Heart left ventricle (tissue), 16 donors: ENCODE results near the gene PDE4DIP. TPM values are rescaled to one million over a fixed set of nuclear protein-coding genes. Genes with fewer than 3 reads are reported as not detected.
"Not testable (repeated sequence)": the region's sequence is repeated elsewhere in the genome, so short reads cannot be mapped to it uniquely, and the experiment has no call there.

Experiments used
- ATAC-seq, 4 donors: fragments of 200-7000 bp; cut with Tn5 transposase; one replicate each; pipeline ENCODE4 v1.9.1; 2020 to 2022; ENCODE audit warnings: moderate library complexity in 4 of 4, mild to moderate bottlenecking in 3 of 4, moderate number of reproducible peaks in 1 of 4
- DNase-seq, 5 donors: peaks; one replicate each; pipeline ENCODE4 v3.0.0-alpha.2; 2020
- H3K27ac ChIP-seq, 12 donors: fragments of 200-600 bp; sonication (generic) in 4 of 12; one replicate each; pipeline versions ENCODE4 v1.5.0 to v1.8.0; 2016 to 2022; ENCODE audit warnings: mild to moderate bottlenecking in 2 of 12
- H3K27me3 ChIP-seq, 9 donors: fragments of 200-600 bp; sonication (generic) in 2 of 9; one replicate each; pipeline versions ENCODE4 v1.5.1 to v1.8.0; 2016 to 2022; ENCODE audit warnings: mild to moderate bottlenecking in 3 of 9
- H3K36me3 ChIP-seq, 9 donors: fragments of 200-600 bp; sonication (generic) in 2 of 9; one replicate each; pipeline versions ENCODE4 v1.5.0 to v1.8.0; 2018 to 2022; ENCODE audit warnings: mild to moderate bottlenecking in 2 of 9
- H3K4me1 ChIP-seq, 12 donors: fragments of 200-600 bp; sonication (generic) in 4 of 12; one replicate each; pipeline versions ENCODE4 v1.5.0 to v1.8.0; 2016 to 2022; ENCODE audit warnings: mild to moderate bottlenecking in 3 of 12
- H3K4me3 ChIP-seq, 12 donors: fragments of 200-600 bp; sonication (generic) in 4 of 12; one replicate each; pipeline versions ENCODE4 v1.5.0 to v1.8.0; 2017 to 2022; ENCODE audit warnings: mild to moderate bottlenecking in 9 of 12, moderate library complexity in 4 of 12
- H3K9me3 ChIP-seq, 12 donors: fragments of 200-600 bp; sonication (generic) in 4 of 12; one replicate each; pipeline versions ENCODE4 v1.5.0 to v1.8.0; 2016 to 2022; ENCODE audit warnings: mild to moderate bottlenecking in 1 of 12
- CTCF ChIP-seq, 12 donors: fragments of 200-600 bp; sonication (generic) in 4 of 12; IDR thresholded peaks; one replicate each; pipeline versions ENCODE4 v1.5.0 to v1.8.0; 2018 to 2022; ENCODE audit warnings: antibody characterized with exemption in 12 of 12, mild to moderate bottlenecking in 5 of 12
- WGBS, 4 donors: extraction: QIAGEN DNeasy Blood & Tissue Kit in 2 of 4; methylation state at CpG; one replicate each; pipeline versions ENCODE4 v1.1.5 to v1.1.7; 2013 to 2018; 5-methylcytosine and 5-hydroxymethylcytosine counted together
- intact Hi-C, 10 donors: fragments of 100-400 bp; cut with DNase I; formaldehyde crosslinking; loops; one replicate each; pipeline versions ENCODE4 v1.11.1 to v1.14.2; 2022
- polyA plus RNA-seq, 2 donors: library from polyadenylated mRNA; stranded (reverse); fragments of 200-250 nt; gene quantifications; one replicate each; pipeline ENCODE4 v1.2.3, GENCODE V29; 2013
- total RNA-seq, 9 donors: library from RNA; depleted of rRNA in 2 of 9; stranded (reverse); fragments of >200 nt in 2 of 9; fragmentation: NEBNext Ultra II Directional in 3 of 9; extraction: Animal tissue kit (Norgen Biotek cat#: 25700) in 3 of 9; gene quantifications; one replicate each; pipeline versions ENCODE4 v1.1.0 to v1.2.4, GENCODE V29; 2016 to 2023
- donor health status: ischemic (EF 13 %, LVEDD 7.1; RV severe dilation, severe dysfunction).
- donor health status: healthy with polysubstance abuse.
- donor health status: DM: no; HTN: yes; CAD: no.
- donor health status: DM: no; HTN: no; CAD: no.
- donor health status: ischemic (EF 25% LVEDD 6.9; RV normal size, moderate dysfunction).
- donor health status: ischemic (EF 25% LVEDD 5.7; RV mildly dilated, moderate dysfunction).
- donor health status: healthy.
- donor health status: DM: yes; HTN: yes; CAD: no.
- donor health status: ischemic (EF 35%, LVEDD 5.7; RV mildly dilated, moderate dysfunction).
- donor health status: nonischemic (EF 11% LVEDD 7.7; RV severe dilation, severe dysfunction).
- donor health status: DM: yes; HTN: yes; CAD: no.
- donor health status: PGD.
- donor health status: ischemic (EF 29% LVEDD 5.4; RV normal size, mild dysfunction).
- donor health status: nonischemic (EF 23%, LVEDD 6.1; RV moderate dilation, normal function).

The PDE4DIP gene
- total and polyA plus RNA-seq, 11 donors: 614 to 2,892 (median 2,218) TPM

- WGBS, 4 donors: 80 to 86% (median 83%) methylated on average over 2 of the region's 3 CpGs
- ATAC-seq, H3K4me3 ChIP-seq, H3K9me3 ChIP-seq, H3K4me1 ChIP-seq, intact Hi-C loops, H3K27me3 ChIP-seq, H3K27ac ChIP-seq, DNase-seq: not testable (repeated sequence)
- H3K36me3 ChIP-seq: peaks cover 0 to 22% (median 0%) of the 10 kb centered on the region in 9 donors
Measured at GRCh38 chr1:149018577-149018976, 174.3 kb downstream of the PDE4DIP start.

- H3K9me3 ChIP-seq, intact Hi-C loops, H3K27ac ChIP-seq, H3K4me1 ChIP-seq, H3K4me3 ChIP-seq, H3K27me3 ChIP-seq, DNase-seq, ATAC-seq: not testable (repeated sequence)
- WGBS, 4 donors: no CpG with 5 or more reads among the region's 3 CpGs
- H3K36me3 ChIP-seq: peaks cover 0 to 21% (median 0%) of the 10 kb centered on the region in 9 donors
Measured at GRCh38 chr1:149024327-149024726, 180.1 kb downstream of the PDE4DIP start.

GRCh38 chr1:149033916-149034315, 189.7 kb downstream of the PDE4DIP start:
- H3K4me3 ChIP-seq, H3K9me3 ChIP-seq, H3K4me1 ChIP-seq, DNase-seq, H3K27me3 ChIP-seq, intact Hi-C loops, H3K27ac ChIP-seq: not testable (repeated sequence)
- WGBS, 4 donors: 73 to 77% methylated on average over 2 of the region's 3 CpGs; no CpG with 5 or more reads in 2 of the 4 donors
- peak in 1 of 4 donors; percentile 34 for ATAC-seq
- H3K36me3 ChIP-seq: peaks cover 0 to 18% (median 0%) of the 10 kb centered on the region in 9 donors

GRCh38 chr1:149043056-149043455, 198.8 kb downstream of the PDE4DIP start:
- H3K4me1 ChIP-seq, H3K27ac ChIP-seq, H3K27me3 ChIP-seq, H3K4me3 ChIP-seq, H3K36me3 ChIP-seq, H3K9me3 ChIP-seq, intact Hi-C loops: not testable (repeated sequence)
- WGBS, 4 donors: 40 to 49% (median 42%) methylated on average over 1 to 4 of the region's 4 CpGs; no CpG with 5 or more reads in 1 of the 4 donors
- ATAC-seq: peak; percentile 55 to 73 (median 62)
- peak in 2 of 5 donors; percentile 40 to 45 for DNase-seq

- H3K36me3 ChIP-seq: peaks cover 0 to 12% (median 5%) of the 10 kb centered on the region in 9 donors
- H3K4me3 ChIP-seq, H3K27ac ChIP-seq, ATAC-seq, H3K4me1 ChIP-seq, intact Hi-C loops, H3K27me3 ChIP-seq, DNase-seq, H3K9me3 ChIP-seq: not testable (repeated sequence)
- WGBS, 4 donors: 85 to 93% (median 89%) methylated on average over 3 of the region's 3 CpGs
Measured at GRCh38 chr1:149064611-149065010, 220.4 kb downstream of the PDE4DIP start.

- 54 to 84% (median 64%) methylated on average over 4 to 6 of the region's 9 CpGs for WGBS, 4 donors
- peak in 1 of 12 donors; percentile 6 for TF ChIP-seq CTCF (IDR thresholded peaks at IDR 0.05)
- H3K27ac ChIP-seq, H3K4me3 ChIP-seq, ATAC-seq, H3K27me3 ChIP-seq, intact Hi-C loops, H3K4me1 ChIP-seq, H3K36me3 ChIP-seq, DNase-seq, H3K9me3 ChIP-seq: not testable (repeated sequence)
Measured at GRCh38 chr1:149075505-149076127, 231.4 kb downstream of the PDE4DIP start.

Other genes starting within 250 kb of the PDE4DIP start
- gene NBPF14, start 248.4 kb upstream of the PDE4DIP start, total RNA-seq: 10 to 100 TPM in 2 of 9 donors, 1 to 10 TPM in 7; 3.5 to 26.4 (median 8.5) TPM
- gene NBPF14, start 248.4 kb upstream of the PDE4DIP start, polyA plus RNA-seq: 1 to 10 TPM; 4.5 to 9.5 TPM
- gene NUDT4B, start 95.7 kb upstream of the PDE4DIP start, total RNA-seq: 100 to 1,000 TPM in 2 of 9 donors, 1 to 10 TPM in 1, under 1 TPM in 2, not detected in 4; 0.50 to 267 (median 1.4) TPM
- 10 to 100 TPM in 1 of 2 donors, not detected in 1; 46.1 TPM for gene NUDT4B, start 95.7 kb upstream of the PDE4DIP start, polyA plus RNA-seq